Measurements from ENCODE around the gene PSEN2. TPM values are rescaled to one million over a fixed set of nuclear protein-coding genes. Genes with fewer than 3 reads are reported as not detected.
A peak's percentile ranks its signal among the peaks of the same experiment; 100 is the strongest.

Gene PSEN2
- total and polyA plus RNA-seq, 9 of the 15 experiments (the other 6 are each of a cell fraction or from before 2014, with no cell fraction given): 2.3 to 21.5 (median 13.7) TPM

DNA sequence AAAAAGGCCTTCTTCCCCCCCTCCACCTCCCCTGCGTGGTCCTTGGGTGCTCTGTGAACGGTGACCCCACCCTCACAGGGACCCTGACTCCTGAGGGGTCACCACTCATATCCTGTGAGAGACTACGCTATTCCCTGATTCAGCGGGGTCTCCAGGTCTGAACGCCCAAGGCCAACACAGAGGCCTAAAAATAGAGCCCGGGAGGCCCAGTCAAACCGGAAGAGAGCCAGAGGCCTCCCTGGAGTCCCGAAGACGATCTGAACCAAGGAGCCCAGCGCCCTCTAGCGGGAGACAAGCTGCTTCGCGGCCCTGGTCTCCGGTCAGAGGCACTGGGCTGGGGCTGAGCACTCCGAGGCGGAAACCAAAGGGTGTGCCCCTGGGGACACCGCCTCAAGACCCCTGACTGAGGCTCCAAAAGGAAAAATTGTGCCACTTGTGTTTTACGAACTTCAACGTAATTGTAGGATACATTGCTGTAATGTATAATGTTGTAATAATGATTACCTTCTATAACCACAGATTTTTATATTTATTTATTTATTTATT lies 42.4 kb upstream of the PSEN2 start (continued):
- TF ChIP-seq NKRF (IDR thresholded peaks at IDR 0.05; ENCODE audit: borderline replicate concordance) (no peak), NR2C2 (CRISPR knock-in tag; IDR thresholded peaks at IDR 0.05) (no peak), NR2C2 (tag; IDR thresholded peaks at IDR 0.05) (no peak; the same call in 1 of the 2 replicates), TCF7L2 (IDR thresholded peaks at IDR 0.05; ENCODE audit: low read depth, low read length) (no peak), BCL6 (CRISPR knock-in tag; IDR thresholded peaks at IDR 0.05) (no peak), HDAC8 (tag; IDR thresholded peaks at IDR 0.05) (no peak), U2AF1 (optimal IDR thresholded peaks at IDR 0.05; ENCODE audit: low read depth, low read length) (no peak), NBN (IDR thresholded peaks at IDR 0.05; ENCODE audit: low read depth) (no peak), NFATC3 (IDR thresholded peaks at IDR 0.05) (no peak), TCFL5 (CRISPR knock-in tag; conservative IDR thresholded peaks at IDR 0.05) (no peak), PHB (CRISPR knock-in tag; IDR thresholded peaks at IDR 0.05) (no peak), GABPA (tag; conservative IDR thresholded peaks at IDR 0.05; ENCODE audit: low read depth) (peak; percentile 66), ZNF609 (CRISPR knock-in tag; IDR thresholded peaks at IDR 0.05; ENCODE audit: borderline replicate concordance) (no peak), PURB (CRISPR knock-in tag; IDR thresholded peaks at IDR 0.05; ENCODE audit: low read depth) (no peak), SMAD4 (CRISPR knock-in tag; conservative IDR thresholded peaks at IDR 0.05) (peak; percentile 74), CBX3 (IDR thresholded peaks at IDR 0.05; ENCODE audit: borderline replicate concordance in 1 of 2, low read length in 2 of 2) (0 out of 3 replicates have a peak, but pooled peaks of 1 of the 2 experiments have one; percentile 66), XRCC3 (IDR thresholded peaks at IDR 0.05) (no peak), EWSR1 (IDR thresholded peaks at IDR 0.05; ENCODE audit: borderline replicate concordance, low read depth, partially characterized antibody) (no peak)
- TF ChIP-seq, protein P1, sequence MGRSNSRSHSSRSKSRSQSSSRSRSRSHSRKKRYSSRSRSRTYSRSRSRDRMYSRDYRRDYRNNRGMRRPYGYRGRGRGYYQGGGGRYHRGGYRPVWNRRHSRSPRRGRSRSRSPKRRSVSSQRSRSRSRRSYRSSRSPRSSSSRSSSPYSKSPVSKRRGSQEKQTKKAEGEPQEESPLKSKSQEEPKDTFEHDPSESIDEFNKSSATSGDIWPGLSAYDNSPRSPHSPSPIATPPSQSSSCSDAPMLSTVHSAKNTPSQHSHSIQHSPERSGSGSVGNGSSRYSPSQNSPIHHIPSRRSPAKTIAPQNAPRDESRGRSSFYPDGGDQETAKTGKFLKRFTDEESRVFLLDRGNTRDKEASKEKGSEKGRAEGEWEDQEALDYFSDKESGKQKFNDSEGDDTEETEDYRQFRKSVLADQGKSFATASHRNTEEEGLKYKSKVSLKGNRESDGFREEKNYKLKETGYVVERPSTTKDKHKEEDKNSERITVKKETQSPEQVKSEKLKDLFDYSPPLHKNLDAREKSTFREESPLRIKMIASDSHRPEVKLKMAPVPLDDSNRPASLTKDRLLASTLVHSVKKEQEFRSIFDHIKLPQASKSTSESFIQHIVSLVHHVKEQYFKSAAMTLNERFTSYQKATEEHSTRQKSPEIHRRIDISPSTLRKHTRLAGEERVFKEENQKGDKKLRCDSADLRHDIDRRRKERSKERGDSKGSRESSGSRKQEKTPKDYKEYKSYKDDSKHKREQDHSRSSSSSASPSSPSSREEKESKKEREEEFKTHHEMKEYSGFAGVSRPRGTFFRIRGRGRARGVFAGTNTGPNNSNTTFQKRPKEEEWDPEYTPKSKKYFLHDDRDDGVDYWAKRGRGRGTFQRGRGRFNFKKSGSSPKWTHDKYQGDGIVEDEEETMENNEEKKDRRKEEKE (IDR thresholded peaks at IDR 0.05; ENCODE audit: borderline replicate concordance in 1 of 2, control insufficient read depth in 1 of 2, low read depth in 2 of 2, low read length in 1 of 2): no peak
